Activated CD8-positive, alpha-beta T cell treated with anti-CD3 and anti-CD28 coated beads for 36 hours (primary cell): ENCODE results near the gene TPP2. TPM values are rescaled to one million over a fixed set of nuclear protein-coding genes. Genes with fewer than 3 reads are reported as not detected.

Source experiments
- ATAC-seq: fragments of 200-7000 bp; cut with Tn5 transposase; one replicate; pipeline ENCODE4 v1.10.0; 2021; ENCODE audit warnings: mild to moderate bottlenecking, moderate library complexity
- CTCF ChIA-PET: fragments of 350-600 bp; sonication (Branson Sonifier 250); formaldehyde crosslinking; loops from one replicate; lab custom pipeline; 2021; ENCODE audit warnings: antibody characterized with exemption; lab: Charles Lee
- POLR2A ChIA-PET: fragments of 350-600 bp; sonication (Branson Sonifier 250); formaldehyde crosslinking; loops from one replicate; lab custom pipeline; 2021; ENCODE audit warnings: antibody characterized with exemption; lab: Charles Lee
- DNase-seq: peaks from one replicate; pipeline ENCODE4 v3.0.0-alpha.2; 2020
- H3K27ac Mint-ChIP-seq: one replicate; pipeline ENCODE4 v1.8.0; 2021; ENCODE audit warnings: mild to moderate bottlenecking, mixed read lengths
- H3K27me3 Mint-ChIP-seq: one replicate; pipeline ENCODE4 v1.8.0; 2021; ENCODE audit warnings: mixed read lengths
- H3K36me3 Mint-ChIP-seq: one replicate; pipeline ENCODE4 v1.8.0; 2021; ENCODE audit warnings: low read depth, mixed read lengths
- H3K4me1 Mint-ChIP-seq: one replicate; pipeline ENCODE4 v1.8.0; 2021; ENCODE audit warnings: low read depth, mixed read lengths
- H3K4me3 Mint-ChIP-seq: one replicate; pipeline ENCODE4 v1.8.0; 2021; ENCODE audit warnings: mild to moderate bottlenecking, moderate library complexity, mixed read lengths
- H3K9me3 Mint-ChIP-seq: one replicate; pipeline ENCODE4 v1.8.0; 2021; ENCODE audit warnings: mixed read lengths
- CTCF ChIP-seq: fragments of 200-600 bp; IDR thresholded peaks from one replicate; pipeline ENCODE4 v1.8.0; 2022; ENCODE audit warnings: antibody characterized with exemption, mild to moderate bottlenecking
- intact Hi-C: fragments of 100-400 bp; cut with micrococcal nuclease; formaldehyde crosslinking; loops from one replicate; pipeline ENCODE4 v1.10.0; 2022
- total RNA-seq, 2 experiments: library from RNA; stranded (reverse); gene quantifications; one replicate each; pipeline ENCODE4 v1.2.3, GENCODE V29; 2021

The TPP2 gene
- total RNA-seq, 2 experiments from 2014 or later, result 70.3 to 70.8 TPM

GRCh38 chr13:102718746-102719145 is 122.0 kb downstream of the TPP2 start:
- no peaks in the 10 kb centered on the region for H3K36me3 Mint-ChIP-seq
- intact Hi-C loops, result no loop called here
- ATAC-seq (no peak), DNase-seq (no peak)
- peaks cover 3% of the 10 kb centered on the region for H3K4me1 Mint-ChIP-seq
- POLR2A ChIA-PET, result interaction anchor here (0.8 to 1.1 kb wide), 2 partner anchors 55 to 125 kb away, joined by 3 read pairs; partner anchors contain the start of gene TEX30
- H3K4me3 Mint-ChIP-seq, result no peak overlapping the region
- no peak for TF ChIP-seq CTCF
- no peaks in the 10 kb centered on the region for H3K9me3 Mint-ChIP-seq
- peaks cover 2% of the 10 kb centered on the region for H3K27me3 Mint-ChIP-seq
- no peak overlapping the region for H3K27ac Mint-ChIP-seq
- CTCF ChIA-PET, result no interaction called here

- DNase-seq (no peak), ATAC-seq (no peak)
- CTCF ChIA-PET, result no interaction called here
- no peaks in the 10 kb centered on the region for H3K9me3 Mint-ChIP-seq
- POLR2A ChIA-PET, result no interaction called here
- no peak overlapping the region for H3K4me3 Mint-ChIP-seq
- no peaks in the 10 kb centered on the region for H3K36me3 Mint-ChIP-seq
- H3K27me3 Mint-ChIP-seq, result peaks cover 4% of the 10 kb centered on the region
- no peak overlapping the region for H3K27ac Mint-ChIP-seq
- no peak for TF ChIP-seq CTCF
- H3K4me1 Mint-ChIP-seq, result peaks cover 3% of the 10 kb centered on the region
- intact Hi-C loops, result no loop called here
Observed at GRCh38 chr13:102721800-102722231, 125.0 kb downstream of the TPP2 start.

- no peak for TF ChIP-seq CTCF
- H3K4me3 Mint-ChIP-seq, result no peak overlapping the region
- ChIA-PET POLR2A (no interaction called here), CTCF (interaction anchor here (0.6 to 1.7 kb wide), 10 partner anchors 17 to 147 kb away, joined by 3 to 10 read pairs (median 3); no protein-coding TSS in a partner anchor)
- H3K27ac Mint-ChIP-seq, result no peak overlapping the region
- intact Hi-C loops, result no loop called here
- ATAC-seq, result no peak
- no peak for DNase-seq
- no peaks in the 10 kb centered on the region for H3K9me3 Mint-ChIP-seq
- peaks cover 7% of the 10 kb centered on the region for H3K27me3 Mint-ChIP-seq
- H3K4me1 Mint-ChIP-seq, result peaks cover 3% of the 10 kb centered on the region
- H3K36me3 Mint-ChIP-seq, result no peaks in the 10 kb centered on the region
Observed at GRCh38 chr13:102724923-102725322, 128.1 kb downstream of the TPP2 start.

- ChIA-PET CTCF (no interaction called here), POLR2A (no interaction called here)
- no peak for TF ChIP-seq CTCF
- Mint-ChIP-seq H3K27ac (no peak overlapping the region), H3K9me3 (no peaks in the 10 kb centered on the region), H3K4me1 (peaks cover 3% of the 10 kb centered on the region), H3K36me3 (no peaks in the 10 kb centered on the region), H3K4me3 (no peak overlapping the region), H3K27me3 (peaks cover 7% of the 10 kb centered on the region)
- ATAC-seq, result no peak
- intact Hi-C loops, result no loop called here
- DNase-seq, result peak; percentile 10
Observed at GRCh38 chr13:102726430-102726829, 129.6 kb downstream of the TPP2 start.

Other genes with a start within 250 kb of the TPP2 start
- not detected for gene FGF14, start 194.9 kb upstream of the TPP2 start, total RNA-seq
- not detected for gene METTL21C, start 98.1 kb downstream of the TPP2 start, total RNA-seq
- gene TEX30, start 176.8 kb downstream of the TPP2 start, total RNA-seq, result 10 to 100 TPM; 30.5 to 32.8 TPM
- gene POGLUT2, start 202.0 kb downstream of the TPP2 start, total RNA-seq, result 1 to 10 TPM; 3.4 to 4.2 TPM
- 10 to 100 TPM; 17.3 to 18.4 TPM for gene BIVM, start 202.1 kb downstream of the TPP2 start, total RNA-seq
- 10 to 100 TPM; 59.4 to 66.5 TPM for gene ERCC5, start 249.0 kb downstream of the TPP2 start, total RNA-seq